K562 (cell line): ENCODE data around the gene NAA10. TPM values are rescaled to one million over a fixed set of nuclear protein-coding genes. Genes with fewer than 3 reads are reported as not detected.

Source experiments
- CHCHD3 ChIP-seq: fragments of 250-450 bp; sonication (Bioruptor Pico); IDR thresholded peaks from 2 replicates; pipeline ENCODE4 v2.1.2; 2022; ENCODE audit warnings: mild to moderate bottlenecking
- CREB3 ChIP-seq: fragments of 450-650 bp; conservative IDR thresholded peaks from 2 replicates; pipeline ENCODE4 v1.6.1; 2016; ENCODE audit warnings: missing genetic modification characterization, low read depth, mild to moderate bottlenecking, missing compliant biosample characterization, moderate library complexity
- DMBX1 ChIP-seq: fragments of 250-450 bp; sonication (Bioruptor Pico); IDR thresholded peaks from 2 replicates; pipeline ENCODE4 v1.8.0; 2022; ENCODE audit warnings: inconsistent platforms, mild to moderate bottlenecking, moderate library complexity, borderline replicate concordance
- HDAC2 ChIP-seq: fragments of 450-650 bp; IDR thresholded peaks from 2 replicates; pipeline ENCODE4 v1.6.1; 2016; ENCODE audit warnings: mild to moderate bottlenecking
- KAT8 ChIP-seq: fragments of 450-650 bp; IDR thresholded peaks from 2 replicates; pipeline ENCODE4 v1.6.1; 2016; ENCODE audit warnings: low read depth, mild to moderate bottlenecking
- KHSRP ChIP-seq: fragments of 450-650 bp; IDR thresholded peaks from 2 replicates; pipeline ENCODE4 v1.6.1; 2017
- KLF13 ChIP-seq: fragments of 450-650 bp; IDR thresholded peaks from 2 replicates; pipeline ENCODE4 v1.6.1; 2016; ENCODE audit warnings: missing genetic modification characterization, low read depth, mild to moderate bottlenecking, missing compliant biosample characterization, moderate library complexity, borderline replicate concordance
- KLF16 ChIP-seq: IDR thresholded peaks from 2 replicates; pipeline ENCODE4 v1.6.1; 2016; ENCODE audit warnings: antibody characterized with exemption
- MAFF ChIP-seq: IDR thresholded peaks from 2 replicates; pipeline ENCODE4 v1.6.1; 2012; ENCODE audit warnings: low read length, improper control_type of control experiment
- NFE2 ChIP-seq: IDR thresholded peaks from 2 replicates; pipeline ENCODE4 v1.6.1; 2014; ENCODE audit warnings: antibody characterized with exemption, low read depth
- POLR2AphosphoS2 ChIP-seq: IDR thresholded peaks from 2 replicates; pipeline ENCODE4 v1.6.1; 2012; ENCODE audit warnings: low read length, improper control_type of control experiment
- PRDM10 ChIP-seq: fragments of 450-650 bp; IDR thresholded peaks from 2 replicates; pipeline ENCODE4 v1.6.1; 2018; ENCODE audit not compliant: partially characterized antibody
- SLC30A9 ChIP-seq: fragments of 250-450 bp; sonication (Bioruptor Pico); IDR thresholded peaks from 2 replicates; pipeline ENCODE4 v1.8.0; 2022; ENCODE audit warnings: mild to moderate bottlenecking, moderate library complexity
- SREBF2 ChIP-seq: sonication (generic); formaldehyde crosslinking; IDR thresholded peaks from 2 replicates; pipeline ENCODE4 v1.4.0; 2020; ENCODE audit warnings: mild to moderate bottlenecking, missing genetic modification reagents
- SRSF7 ChIP-seq: fragments of 200-400 bp; formaldehyde crosslinking; optimal IDR thresholded peaks from 2 replicates; pipeline ENCODE3; 2017; ENCODE audit warnings: mild to moderate bottlenecking, low read depth, low read length
- TAF7 ChIP-seq: fragments of 450-650 bp; IDR thresholded peaks from 2 replicates; pipeline ENCODE4 v1.6.1; 2016; ENCODE audit warnings: missing genetic modification characterization, missing compliant biosample characterization
- ZBTB7A ChIP-seq: IDR thresholded peaks from 2 replicates; pipeline ENCODE4 v1.6.1; 2011; ENCODE audit warnings: low read depth, mild to moderate bottlenecking, low read length, moderate library complexity, borderline replicate concordance; ENCODE audit not compliant: control insufficient read depth
- ZNF253 ChIP-seq: fragments of 250-450 bp; sonication (Bioruptor Pico); conservative IDR thresholded peaks from 2 replicates; pipeline ENCODE4 v1.6.1; 2021; ENCODE audit warnings: mild to moderate bottlenecking
- ZNF395 ChIP-seq: fragments of 200-800 bp; sonication (Bioruptor generic); IDR thresholded peaks from 2 replicates; pipeline ENCODE4 v1.6.1; 2017; ENCODE audit warnings: missing genetic modification characterization, missing compliant biosample characterization
- ZNF586 ChIP-seq: fragments of 450-650 bp; formaldehyde crosslinking; conservative IDR thresholded peaks from 2 replicates; pipeline ENCODE4 v1.4.0; 2020; ENCODE audit warnings: mild to moderate bottlenecking, moderate library complexity
- polyA plus RNA-seq, 8 experiments: library from polyadenylated mRNA; depleted of rRNA in 4 of 8; stranded (reverse) in 5 of 8; unstranded in 3 of 8; fragments of >200 nt; fragmentation: Nextera tagmentation in 2 of 8; fragmentation: Illumina TruSeq in 1 of 8; extraction: Ambion mirVana in 2 of 8; extraction: Trizol in 1 of 8; gene quantifications; 2 replicates each; pipeline versions ENCODE4 v1.2.1 to v1.2.3, GENCODE V29; 2011 to 2014; ENCODE audit warnings: inconsistent platforms in 1 of 8, missing spikeins in 1 of 8
- total RNA-seq, 7 experiments: library from RNA; depleted of rRNA in 6 of 7; stranded (reverse); fragments of >200 nt in 6 of 7; fragmentation: Illumina TruSeq in 2 of 7; extraction: Trizol in 2 of 7; gene quantifications; 2 replicates each; pipeline versions ENCODE4 v1.2.1 to v1.2.3, GENCODE V29; 2011 to 2021; ENCODE audit warnings: low replicate concordance in 1 of 7
- TF ChIP-seq, protein P1 (sequence below): sonication (generic); formaldehyde crosslinking; IDR thresholded peaks from 2 replicates; pipeline ENCODE4 v1.8.0; 2023; ENCODE audit warnings: mild to moderate bottlenecking, missing genetic modification reagents

The NAA10 gene
- total and polyA plus RNA-seq, 9 of the 15 experiments (the other 6 are each of a cell fraction or from before 2014, with no cell fraction given), result 11.1 to 250 (median 134) TPM

DNA sequence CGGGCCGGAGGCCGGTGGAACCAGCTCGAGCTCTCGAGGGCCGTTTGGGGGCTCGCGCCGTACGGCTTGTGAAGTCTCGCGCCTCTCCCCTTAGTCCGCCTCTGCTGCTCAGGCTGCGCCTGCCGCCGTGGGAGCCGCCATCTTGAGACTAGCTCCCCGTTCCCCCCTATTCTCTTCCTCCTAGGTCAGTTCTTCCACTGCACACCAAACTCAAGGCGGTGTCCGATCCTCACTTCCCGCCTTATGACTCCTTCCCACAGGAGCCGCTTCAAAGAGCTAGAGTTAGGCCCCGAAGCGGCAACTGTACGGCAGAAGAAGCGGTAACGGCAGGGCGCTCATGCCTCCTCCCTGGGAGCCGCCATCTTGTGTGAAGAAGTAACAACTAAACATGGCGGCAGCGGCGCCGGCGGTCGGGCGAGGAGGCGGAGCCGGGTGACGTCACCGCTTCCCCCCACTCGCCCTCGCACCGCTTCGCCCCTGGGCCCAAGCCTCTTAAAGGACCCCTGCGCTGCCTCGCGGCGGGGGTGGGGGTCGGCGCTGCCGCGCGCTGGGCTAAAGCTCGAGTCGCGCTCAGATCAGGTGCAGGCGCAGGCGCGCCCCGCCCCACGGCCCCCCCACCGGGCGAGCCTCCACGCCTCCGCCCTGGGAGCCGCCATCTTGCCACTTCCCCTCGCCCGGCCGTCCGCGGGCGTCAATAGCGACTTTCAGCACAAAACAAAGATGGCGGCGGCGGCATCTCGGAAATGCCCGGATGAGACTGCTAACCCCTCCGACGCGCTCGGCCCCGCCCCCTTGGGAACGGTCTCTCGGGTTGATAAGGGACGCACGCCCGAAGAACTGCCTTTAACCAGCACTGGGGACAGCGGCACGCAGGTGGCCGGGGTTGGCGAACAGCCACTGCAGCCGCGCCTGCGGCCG is 36.9 kb upstream of the NAA10 start, which contains the start of gene HCFC1 (continued):
- TF ChIP-seq ZNF395 (CRISPR knock-in tag) (peak; percentile 11; the same call in 1 of the 2 replicates), ZBTB7A (peak; percentile 92), CREB3 (tag) (peak; percentile 65; the same call in 1 of the 2 replicates), KAT8 (peak; percentile 88), PRDM10 (no peak), NFE2 (no peak), MAFF (no peak), SLC30A9 (no peak), HDAC2 (no peak), KLF16 (peak; percentile 4; the same call in 1 of the 2 replicates), ZNF586 (CRISPR knock-in tag) (no peak), SRSF7 (no peak), ZNF253 (CRISPR knock-in tag) (no peak), SREBF2 (no peak), DMBX1 (CRISPR knock-in tag) (peak; percentile 59; the same call in 1 of the 2 replicates), KLF13 (tag) (peak; percentile 81), CHCHD3 (CRISPR knock-in tag) (no peak), POLR2AphosphoS2 (peak; percentile 34; the same call in 1 of the 2 replicates), KHSRP (peak; percentile 40; the same call in 1 of the 2 replicates), TAF7 (tag) (peak; percentile 79)
- TF ChIP-seq, protein P1, sequence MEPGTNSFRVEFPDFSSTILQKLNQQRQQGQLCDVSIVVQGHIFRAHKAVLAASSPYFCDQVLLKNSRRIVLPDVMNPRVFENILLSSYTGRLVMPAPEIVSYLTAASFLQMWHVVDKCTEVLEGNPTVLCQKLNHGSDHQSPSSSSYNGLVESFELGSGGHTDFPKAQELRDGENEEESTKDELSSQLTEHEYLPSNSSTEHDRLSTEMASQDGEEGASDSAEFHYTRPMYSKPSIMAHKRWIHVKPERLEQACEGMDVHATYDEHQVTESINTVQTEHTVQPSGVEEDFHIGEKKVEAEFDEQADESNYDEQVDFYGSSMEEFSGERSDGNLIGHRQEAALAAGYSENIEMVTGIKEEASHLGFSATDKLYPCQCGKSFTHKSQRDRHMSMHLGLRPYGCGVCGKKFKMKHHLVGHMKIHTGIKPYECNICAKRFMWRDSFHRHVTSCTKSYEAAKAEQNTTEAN, result no peak
